WERI-Rb-1 (cell line): ENCODE data around the gene GTF2B.

ENCODE experiments used
- DNase-seq: peaks from one replicate; pipeline ENCODE4 v3.0.0-alpha.2; 2020
- H3K27ac ChIP-seq: fragments of 250-450 bp; sonication (Bioruptor Pico); 2 replicates; pipeline ENCODE4 v1.5.1; 2020; ENCODE audit warnings: mild to moderate bottlenecking, moderate library complexity
- H3K27me3 ChIP-seq: fragments of 250-450 bp; sonication (Bioruptor Pico); 2 replicates; pipeline ENCODE4 v1.5.1; 2021; ENCODE audit warnings: mild to moderate bottlenecking, low read depth, moderate library complexity; ENCODE audit not compliant: insufficient read depth, severe bottlenecking
- H3K36me3 ChIP-seq: fragments of 250-450 bp; sonication (Bioruptor Pico); 2 replicates; pipeline ENCODE4 v1.5.1; 2020; ENCODE audit warnings: mild to moderate bottlenecking, moderate library complexity
- H3K4me3 ChIP-seq: 2 replicates; pipeline ENCODE4 v1.5.1; 2011; ENCODE audit warnings: low read depth, mild to moderate bottlenecking, control low read depth, low read length
- H3K9me3 ChIP-seq: fragments of 250-450 bp; sonication (Bioruptor Pico); 2 replicates; pipeline ENCODE4 v1.5.1; 2021; ENCODE audit warnings: mild to moderate bottlenecking, moderate library complexity; ENCODE audit not compliant: severe bottlenecking
- CTCF ChIP-seq: IDR thresholded peaks from 2 replicates; pipeline ENCODE4 v1.5.1; 2011; ENCODE audit warnings: low read depth, mild to moderate bottlenecking, control low read depth, inconsistent platforms, low read length

Gene GTF2B

GRCh38 chr1:88813471-88813870 lies 77.9 kb downstream of the GTF2B start:
- Histone ChIP-seq H3K9me3 (no peaks in the 10 kb centered on the region), H3K27ac (no peak overlapping the region), H3K27me3 (no peaks in the 10 kb centered on the region), H3K4me3 (no peak overlapping the region), H3K36me3 (peaks cover 90% of the 10 kb centered on the region)
- DNase-seq, result no peak
- TF ChIP-seq CTCF, result no peak

- Histone ChIP-seq H3K27ac (no peak overlapping the region), H3K9me3 (no peaks in the 10 kb centered on the region), H3K4me3 (no peak overlapping the region), H3K27me3 (no peaks in the 10 kb centered on the region), H3K36me3 (peaks cover 92% of the 10 kb centered on the region)
- DNase-seq, result no peak
- no peak for TF ChIP-seq CTCF
Observed at GRCh38 chr1:88812366-88812765, 79.0 kb downstream of the GTF2B start.

- Histone ChIP-seq H3K9me3 (peaks cover 8% of the 10 kb centered on the region), H3K4me3 (no peak overlapping the region), H3K27ac (no peak overlapping the region), H3K27me3 (no peaks in the 10 kb centered on the region), H3K36me3 (peaks cover 83% of the 10 kb centered on the region)
- DNase-seq, result no peak
- TF ChIP-seq CTCF, result no peak
Observed at GRCh38 chr1:88803444-88803843, 87.9 kb downstream of the GTF2B start.

GRCh38 chr1:88802950-88803349 lies 88.4 kb downstream of the GTF2B start:
- Histone ChIP-seq H3K9me3 (peaks cover 8% of the 10 kb centered on the region), H3K27ac (peak overlapping the region; percentile 75), H3K36me3 (peaks cover 81% of the 10 kb centered on the region), H3K27me3 (no peaks in the 10 kb centered on the region), H3K4me3 (no peak overlapping the region)
- TF ChIP-seq CTCF, result no peak
- no peak for DNase-seq
